Left ventricle myocardium inferior (tissue), 1 donor: ENCODE results near the gene ZNF791. TPM values are rescaled to one million over a fixed set of nuclear protein-coding genes. Genes with fewer than 3 reads are reported as not detected.

Experiments used
- DNase-seq: peaks from one replicate; pipeline ENCODE4 v3.0.0-alpha.2; 2020
- H3K27ac ChIP-seq: fragments of 200-600 bp; replicated peaks from 2 replicates; pipeline ENCODE4 v1.8.0; 2021
- H3K27me3 ChIP-seq: fragments of 200-600 bp; 2 replicates; pipeline ENCODE4 v1.8.0; 2021; ENCODE audit warnings: low read depth
- H3K36me3 ChIP-seq: fragments of 200-600 bp; 2 replicates; pipeline ENCODE4 v1.8.0; 2021
- H3K4me1 ChIP-seq: fragments of 200-600 bp; 2 replicates; pipeline ENCODE4 v1.8.0; 2021
- H3K4me3 ChIP-seq: fragments of 200-600 bp; 2 replicates; pipeline ENCODE4 v1.8.0; 2021; ENCODE audit warnings: mild to moderate bottlenecking, moderate library complexity
- H3K9me3 ChIP-seq: fragments of 200-600 bp; replicated peaks from 2 replicates; pipeline ENCODE4 v1.8.0; 2021
- intact Hi-C: fragments of 100-400 bp; cut with micrococcal nuclease; formaldehyde crosslinking; loops from one replicate; pipeline ENCODE4 v1.11.0; 2022
- total RNA-seq: library from RNA; stranded (reverse); fragmentation: NEBNext Ultra II Directional; extraction: Animal tissue kit (Norgen Biotek cat#: 25700); gene quantifications from one replicate; pipeline ENCODE4 v1.2.1, GENCODE V29; 2021
- TF ChIP-seq, protein P1 (sequence below): fragments of 200-600 bp; IDR thresholded peaks from 2 replicates; pipeline ENCODE4 v1.8.0; 2021; ENCODE audit warnings: antibody characterized with exemption, mild to moderate bottlenecking, borderline replicate concordance
- donor health status: DM: no; HTN: yes; CAD: no; lungs with severe emphysema.

ZNF791 gene
- total RNA-seq, 1 donor from 2014 or later = 15.4 TPM

DNA sequence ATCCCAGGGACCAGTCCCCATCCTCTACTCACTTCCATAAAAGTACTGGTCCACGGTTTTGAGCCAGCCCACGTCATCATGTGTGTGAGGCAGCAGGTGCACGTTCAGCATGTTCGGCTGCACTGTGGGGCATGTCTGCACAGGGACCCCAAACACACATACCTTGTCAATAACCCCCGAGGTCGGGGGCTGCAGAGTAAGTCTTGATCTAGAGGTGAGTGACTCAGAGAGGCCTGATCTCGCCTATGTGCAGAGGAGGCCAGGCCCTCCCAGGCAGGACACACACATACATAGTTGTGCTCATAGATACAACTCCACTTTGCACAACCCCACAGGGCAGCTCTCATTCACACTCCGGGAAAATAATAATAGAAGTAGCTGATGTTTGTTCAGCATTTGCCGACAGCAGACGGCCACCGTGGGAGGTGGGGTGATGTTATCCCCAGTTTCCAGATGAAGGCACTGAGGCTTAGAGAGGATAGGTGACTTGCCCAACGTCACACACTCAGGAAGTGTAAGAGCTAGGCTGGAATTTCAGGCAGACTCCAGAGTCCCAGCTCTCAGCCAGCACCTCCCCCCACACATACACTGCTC is 55.0 kb downstream of the ZNF791 start:
- DNase-seq = no peak
- H3K36me3 ChIP-seq = peaks cover 48% of the 10 kb centered on the region

DNA sequence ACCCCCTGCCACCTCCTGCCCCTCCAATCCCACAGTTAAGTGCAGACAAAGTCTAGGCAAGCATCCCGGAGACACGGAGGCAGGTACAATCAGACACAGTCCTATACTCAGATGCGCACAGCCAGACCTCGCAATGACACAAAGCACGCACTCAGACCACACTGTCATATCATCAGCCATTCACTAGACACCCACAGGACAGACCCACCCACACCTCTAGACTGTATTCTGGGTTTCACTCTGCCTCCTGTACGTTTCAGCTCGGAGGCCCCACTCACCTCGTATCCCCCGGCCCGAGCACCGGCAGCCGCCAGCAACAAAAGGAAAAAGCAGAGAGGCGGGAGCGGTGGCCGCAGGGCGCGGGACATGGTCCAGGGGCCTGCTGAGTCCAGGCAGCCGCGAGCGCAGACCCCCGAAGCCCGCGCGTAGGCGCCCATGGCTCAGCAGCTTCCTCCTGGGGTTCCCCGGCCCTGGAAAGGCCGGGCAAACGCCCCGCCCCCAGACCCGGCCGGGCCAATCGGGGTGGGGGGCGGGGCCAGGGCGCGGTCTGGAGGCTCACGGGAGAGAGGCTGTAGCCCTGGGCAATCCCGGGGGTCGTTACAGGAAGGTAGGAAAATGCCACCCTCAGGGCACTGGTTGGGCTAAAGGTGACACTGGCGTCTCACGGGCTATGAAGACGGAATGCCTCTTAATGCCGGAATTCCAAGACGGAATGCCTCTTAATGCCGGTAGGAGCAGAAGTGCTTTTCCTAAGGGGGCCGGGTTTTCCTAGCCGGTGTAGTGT is 55.7 kb downstream of the ZNF791 start, which contains the start of the genes MAN2B1 and WDR83:
Gene MAN2B1 (minus strand): TSS at position 478 of the 784 bp plus-strand sequence. CDS start 41 bp downstream, at position 437.
Gene WDR83 (plus strand): TSS at position 543 of the 784 bp plus-strand sequence. CDS start 2,984 bp downstream, outside the sequence.
- Histone ChIP-seq H3K27me3 (no peaks in the 10 kb centered on the region), H3K36me3 (peaks cover 41% of the 10 kb centered on the region), H3K9me3 (no peaks in the 10 kb centered on the region), H3K27ac (peak within 1 kb of the TSS; percentile 83), H3K4me3 (peak within 1 kb of the TSS; percentile 92), H3K4me1 (peaks cover 52% of the 10 kb centered on the region)
- TF ChIP-seq, protein P1, sequence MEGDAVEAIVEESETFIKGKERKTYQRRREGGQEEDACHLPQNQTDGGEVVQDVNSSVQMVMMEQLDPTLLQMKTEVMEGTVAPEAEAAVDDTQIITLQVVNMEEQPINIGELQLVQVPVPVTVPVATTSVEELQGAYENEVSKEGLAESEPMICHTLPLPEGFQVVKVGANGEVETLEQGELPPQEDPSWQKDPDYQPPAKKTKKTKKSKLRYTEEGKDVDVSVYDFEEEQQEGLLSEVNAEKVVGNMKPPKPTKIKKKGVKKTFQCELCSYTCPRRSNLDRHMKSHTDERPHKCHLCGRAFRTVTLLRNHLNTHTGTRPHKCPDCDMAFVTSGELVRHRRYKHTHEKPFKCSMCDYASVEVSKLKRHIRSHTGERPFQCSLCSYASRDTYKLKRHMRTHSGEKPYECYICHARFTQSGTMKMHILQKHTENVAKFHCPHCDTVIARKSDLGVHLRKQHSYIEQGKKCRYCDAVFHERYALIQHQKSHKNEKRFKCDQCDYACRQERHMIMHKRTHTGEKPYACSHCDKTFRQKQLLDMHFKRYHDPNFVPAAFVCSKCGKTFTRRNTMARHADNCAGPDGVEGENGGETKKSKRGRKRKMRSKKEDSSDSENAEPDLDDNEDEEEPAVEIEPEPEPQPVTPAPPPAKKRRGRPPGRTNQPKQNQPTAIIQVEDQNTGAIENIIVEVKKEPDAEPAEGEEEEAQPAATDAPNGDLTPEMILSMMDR = no peak
- intact Hi-C loops = no loop called here
- peak; percentile 82 for DNase-seq

More for the DNA sequence above, 55.0 kb downstream of the ZNF791 start:
- Histone ChIP-seq H3K4me3 (peak overlapping the region; percentile 92), H3K27me3 (no peaks in the 10 kb centered on the region), H3K27ac (peak overlapping the region; percentile 83), H3K9me3 (no peaks in the 10 kb centered on the region), H3K4me1 (peaks cover 52% of the 10 kb centered on the region)
- TF ChIP-seq, protein P1 = no peak
- intact Hi-C loops = no loop called here

DNA sequence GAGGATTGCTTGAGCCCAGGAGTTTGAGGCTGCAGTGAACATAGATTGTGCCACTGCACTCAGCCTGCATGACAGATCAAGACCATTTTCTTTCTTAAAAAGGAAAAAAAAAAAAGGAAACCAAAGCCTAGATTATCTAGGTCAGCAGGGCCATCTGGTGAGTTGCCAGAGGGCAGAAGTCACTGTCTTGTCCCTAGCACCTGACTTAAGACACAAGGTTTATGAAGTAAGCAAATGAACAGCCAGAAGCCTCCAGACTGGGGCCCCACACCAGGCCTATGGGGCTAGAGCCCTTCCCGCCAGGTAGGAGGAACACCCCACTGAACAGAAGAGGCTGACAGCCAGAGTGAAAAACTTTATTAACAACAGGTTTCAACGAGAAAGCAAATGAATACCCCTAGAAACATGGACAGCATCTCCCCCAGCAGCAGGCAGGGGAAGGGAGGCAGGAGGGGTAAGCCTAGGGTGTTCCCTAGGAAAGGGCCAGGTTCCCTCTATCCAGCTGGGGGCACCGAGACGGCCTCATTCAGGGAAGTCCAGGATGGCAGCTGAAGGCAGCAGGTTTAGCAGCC is 57.1 kb downstream of the ZNF791 start:
- Histone ChIP-seq H3K36me3 (peaks cover 34% of the 10 kb centered on the region), H3K27me3 (no peaks in the 10 kb centered on the region), H3K4me3 (peak overlapping the region; percentile 92), H3K4me1 (peaks cover 52% of the 10 kb centered on the region), H3K9me3 (no peaks in the 10 kb centered on the region), H3K27ac (no peak overlapping the region)
- TF ChIP-seq, protein P1 = no peak
- DNase-seq = no peak
- intact Hi-C loops = no loop called here

DNA sequence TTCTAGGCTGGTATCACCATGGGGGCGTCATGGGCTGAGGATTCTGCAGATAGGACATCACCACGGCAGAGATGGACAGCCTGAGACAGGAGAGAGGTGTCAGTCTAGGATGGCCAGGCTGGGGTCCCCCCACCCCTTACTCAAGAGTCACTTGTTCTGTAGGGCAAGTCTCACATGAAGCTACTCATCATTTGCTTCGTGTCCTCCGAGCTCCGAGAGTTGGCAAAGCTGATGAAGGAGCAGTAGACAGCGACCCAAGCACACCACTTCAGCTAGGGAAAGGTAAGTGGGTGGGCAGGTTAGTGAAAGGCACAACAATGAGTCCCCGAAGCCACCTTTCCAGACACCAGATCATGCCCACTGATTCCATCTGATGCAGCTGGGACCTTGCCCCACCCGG is 57.6 kb downstream of the ZNF791 start:
- intact Hi-C loops = no loop called here
- peaks cover 52% of the 10 kb centered on the region for H3K4me1 ChIP-seq
- H3K4me3 ChIP-seq = peak overlapping the region; percentile 92
- DNase-seq = no peak
- H3K27me3 ChIP-seq = no peaks in the 10 kb centered on the region
- TF ChIP-seq, protein P1 = no peak
- H3K27ac ChIP-seq = peak overlapping the region; percentile 98
- H3K36me3 ChIP-seq = peaks cover 33% of the 10 kb centered on the region
- no peaks in the 10 kb centered on the region for H3K9me3 ChIP-seq

DNA sequence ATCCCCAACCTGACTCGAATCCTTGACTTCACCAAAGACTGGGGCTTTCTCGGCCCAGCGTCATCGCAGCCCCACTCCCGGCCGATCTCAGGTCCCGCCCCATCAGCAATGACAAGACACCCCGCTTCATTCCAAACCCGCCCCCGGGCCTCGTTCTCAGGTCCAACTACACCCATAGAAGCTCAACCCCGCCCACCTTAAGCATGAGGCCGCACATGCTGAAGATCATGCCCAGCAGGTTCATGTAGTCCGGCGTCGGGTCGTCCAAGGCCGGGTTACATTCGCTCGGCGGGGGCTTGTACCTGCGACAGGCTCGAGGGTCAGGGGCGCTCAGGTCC is 58.2 kb downstream of the ZNF791 start:
- peak; percentile 49 for DNase-seq
- TF ChIP-seq, protein P1 = no peak
- Histone ChIP-seq H3K36me3 (peaks cover 33% of the 10 kb centered on the region), H3K4me3 (peak overlapping the region; percentile 92), H3K27me3 (no peaks in the 10 kb centered on the region), H3K27ac (peak overlapping the region; percentile 98), H3K9me3 (no peaks in the 10 kb centered on the region), H3K4me1 (peaks cover 52% of the 10 kb centered on the region)
- intact Hi-C loops = no loop called here
